ENCODE data around the gene URAD.

- TF ChIP-seq CTCF (IDR thresholded peaks at IDR 0.05; ENCODE audit: low read depth, low read length) = no peak
- TF ChIP-seq POLR2A (IDR thresholded peaks at IDR 0.05; ENCODE audit: extremely low read depth, insufficient read length) = no peak
- TF ChIP-seq MYC (IDR thresholded peaks at IDR 0.05; ENCODE audit: low read depth, low read length) = no peak
- no peak for TF ChIP-seq MAX (IDR thresholded peaks at IDR 0.05; ENCODE audit: low read depth, low read length)
These were observed 13.5 kb upstream of the URAD start for GRCh38 chr13:28001837-28002473.

Data from NB4 (cell line).